Activated effector memory CD4-positive, alpha-beta T cell treated with anti-CD3 and anti-CD28 coated beads, Interleukin-2, amount 50 U/mL, for 16 hours (primary cell): Measurements from ENCODE around the gene BRME1.

ENCODE experiments used
- DNase-seq: peaks from one replicate; pipeline ENCODE4 v3.0.0-alpha.2; 2020

The BRME1 gene

GRCh38 chr19:13905634-13906520, at the start of gene BRME1, which contains the start of gene CC2D1A:
Gene BRME1 (minus strand): TSS chr19:13906117. CDS start chr19:13904892, 1,225 bp downstream.
Gene CC2D1A (plus strand): TSS chr19:13906201. CDS start chr19:13906442, 241 bp downstream.
- peak; percentile 99 for DNase-seq

GRCh38 chr19:13954185-13954584, 48.3 kb upstream of the BRME1 start:
- no peak for DNase-seq

DNA sequence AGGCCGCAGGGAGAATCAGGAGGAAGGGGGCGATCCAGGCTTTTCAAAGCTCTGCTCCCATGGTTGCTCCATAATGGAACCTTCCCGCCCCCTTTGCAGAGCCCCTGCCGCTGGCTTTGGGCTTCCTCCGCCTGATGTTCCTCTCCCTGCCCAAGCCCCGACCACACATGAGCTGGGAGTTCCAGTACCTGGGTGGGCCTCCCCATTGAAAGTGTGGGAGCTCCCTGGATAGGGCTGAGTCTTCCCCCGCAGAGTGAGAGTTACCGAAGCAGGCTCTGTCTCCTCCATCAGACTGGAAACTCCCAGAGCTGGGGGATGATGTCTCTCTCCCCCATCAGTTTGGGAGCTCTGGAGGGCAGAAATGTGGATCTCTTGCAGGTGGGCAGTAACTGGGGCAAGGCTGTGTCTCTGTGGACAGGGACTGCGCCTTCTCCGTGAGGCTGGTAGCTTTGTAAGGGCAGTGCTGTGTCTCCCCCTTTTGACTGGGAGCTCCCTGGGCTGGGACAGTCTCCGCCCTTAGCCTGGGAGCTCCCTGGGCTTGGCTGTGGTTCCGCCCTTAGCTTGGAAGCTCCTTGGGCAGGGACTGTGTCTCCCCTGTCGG, 47.1 kb upstream of the BRME1 start:
- no peak for DNase-seq

- peak; percentile 100 for DNase-seq
Observed at GRCh38 chr19:13952154-13952930, 46.4 kb upstream of the BRME1 start, which contains the start of gene DCAF15. Gene DCAF15 (plus strand): TSS chr19:13952509. CDS start chr19:13952513, 4 bp downstream.

DNA sequence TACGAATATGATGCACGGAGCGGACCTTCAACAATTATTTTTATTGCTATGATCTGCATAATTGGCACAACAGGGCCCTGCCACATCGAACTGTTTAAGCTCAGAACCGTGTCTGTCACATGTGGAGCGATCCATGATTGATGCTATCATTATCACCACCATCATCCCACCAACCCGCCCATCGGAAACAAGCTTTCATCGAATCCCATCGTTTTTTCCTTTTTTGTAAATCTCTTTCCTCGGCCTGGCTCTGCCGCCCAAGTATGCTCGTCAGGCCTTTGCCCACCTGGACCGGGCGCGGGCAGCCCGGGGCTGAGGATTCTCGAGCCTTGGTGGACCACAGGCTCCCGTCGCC, 45.9 kb upstream of the BRME1 start:
- no peak for DNase-seq

- DNase-seq, result no peak
Observed at GRCh38 chr19:13951043-13951442, 45.1 kb upstream of the BRME1 start.

GRCh38 chr19:13946414-13946813, 40.5 kb upstream of the BRME1 start:
- no peak for DNase-seq

DNA sequence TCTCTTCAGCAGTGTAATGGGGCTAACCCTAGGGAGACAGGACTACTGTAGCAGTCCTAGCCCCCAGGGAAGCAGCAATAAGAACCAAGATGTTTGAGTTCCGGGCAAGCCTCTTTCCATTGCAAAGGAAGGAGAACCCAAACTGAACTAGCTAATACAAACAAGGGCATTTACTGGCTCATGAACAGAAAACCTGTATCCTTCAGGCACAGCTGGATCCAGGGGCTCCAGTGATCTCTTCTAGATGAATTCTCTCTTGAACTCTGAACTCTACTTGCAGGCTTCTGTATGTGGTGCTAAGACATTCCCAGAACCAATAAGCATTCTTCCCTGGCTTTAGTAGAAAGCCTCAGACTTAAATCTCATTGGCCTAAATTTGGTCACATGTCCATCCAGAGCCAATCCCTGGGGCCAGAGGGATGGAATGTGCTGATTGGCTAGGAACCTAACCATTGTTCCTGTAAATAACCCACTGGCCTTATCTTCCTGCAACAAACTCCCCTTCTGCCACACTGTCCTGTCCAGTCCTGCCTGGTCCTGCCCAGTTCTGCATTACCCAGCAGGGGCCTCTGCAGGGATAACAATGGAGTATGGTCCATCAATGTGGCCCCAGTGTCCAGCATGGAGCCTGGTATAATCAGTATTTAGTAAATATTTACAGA, 36.2 kb upstream of the BRME1 start:
- no peak for DNase-seq

- DNase-seq, result no peak
Observed at GRCh38 chr19:13938301-13939064, 32.6 kb upstream of the BRME1 start, which contains the start of gene PODNL1. Gene PODNL1 (minus strand): TSS chr19:13938417. CDS start chr19:13938181, 236 bp downstream.

DNA sequence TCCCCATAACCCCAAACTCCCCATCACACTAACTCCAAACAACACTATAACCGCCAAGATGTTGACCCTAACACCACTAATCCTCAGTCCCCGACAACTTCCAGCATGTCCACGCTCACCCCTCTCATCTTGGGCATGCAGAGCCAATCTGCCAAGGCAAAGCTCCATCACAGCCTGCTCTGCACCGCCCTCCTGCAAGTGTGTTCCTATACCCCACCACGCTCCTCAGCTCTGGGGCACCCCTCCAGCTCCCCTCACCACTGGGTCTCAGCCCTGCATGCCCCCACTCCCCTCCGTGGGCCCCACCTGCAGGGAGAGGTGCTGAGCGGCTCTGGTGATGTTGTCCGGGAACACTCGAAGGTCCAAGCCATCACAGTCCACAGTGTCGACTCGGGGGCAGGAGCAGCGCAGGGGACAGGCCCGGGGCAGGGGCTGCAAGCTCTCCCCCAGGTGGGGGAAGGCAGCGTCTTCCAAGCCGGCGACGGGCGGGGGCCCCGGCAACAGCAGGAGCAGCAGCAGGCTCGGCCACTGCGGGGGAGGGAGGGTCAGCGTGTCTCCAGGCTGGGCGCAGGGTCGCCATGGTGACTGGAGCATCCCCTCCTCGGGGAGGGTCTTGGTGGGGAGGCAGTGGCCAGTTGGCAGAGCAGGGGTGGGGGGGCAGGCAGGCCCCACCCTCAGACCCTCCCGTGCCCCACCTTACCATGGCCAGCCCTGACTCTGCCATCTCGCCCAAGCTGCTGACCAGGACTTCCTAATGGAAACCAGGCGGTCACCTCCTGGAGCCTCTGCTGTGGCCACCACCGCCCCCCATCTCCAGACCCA, 31.8 kb upstream of the BRME1 start:
- no peak for DNase-seq

DNA sequence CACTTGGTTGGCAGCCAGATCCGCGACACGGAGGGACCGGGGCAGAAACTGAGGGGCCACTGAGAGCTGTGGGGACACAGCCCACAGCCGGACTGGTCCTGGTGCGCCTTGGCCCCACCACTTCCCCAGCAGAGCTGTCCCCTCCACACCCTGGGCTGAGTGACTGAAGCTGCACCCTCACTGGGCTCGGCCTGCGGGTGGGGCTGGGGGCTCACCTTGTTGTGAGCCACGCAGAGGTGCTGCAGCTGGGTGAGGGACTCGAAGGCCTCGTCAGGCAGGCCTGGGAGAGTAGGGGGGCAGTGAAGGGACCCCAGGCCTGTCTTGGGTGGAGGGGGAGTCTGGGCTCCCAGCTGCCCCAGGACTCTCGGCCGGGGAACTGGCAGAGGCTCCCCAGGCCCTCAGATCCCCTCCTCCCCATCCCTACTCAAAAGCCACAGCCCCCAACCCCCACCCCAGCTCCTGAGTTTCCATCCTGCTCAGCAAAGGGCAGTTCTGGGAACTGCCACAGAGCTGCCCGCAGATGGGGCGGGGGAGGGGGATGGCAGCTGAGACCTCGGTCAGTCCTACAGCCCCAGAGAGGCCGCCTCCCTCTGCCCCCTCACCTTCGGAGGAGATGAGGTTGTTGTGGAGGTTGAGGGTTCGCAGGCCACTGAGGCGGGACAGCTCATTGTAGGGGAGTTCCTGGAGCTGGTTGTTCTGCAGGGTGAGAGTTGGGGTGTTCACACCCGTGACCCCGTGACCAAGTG, 30.0 kb upstream of the BRME1 start:
- no peak for DNase-seq

GRCh38 chr19:13934785-13935109, 28.8 kb upstream of the BRME1 start:
- DNase-seq, result no peak

- DNase-seq, result no peak
Observed at GRCh38 chr19:13932911-13933393, 27.0 kb upstream of the BRME1 start.

GRCh38 chr19:13932149-13932637, 26.3 kb upstream of the BRME1 start:
- DNase-seq, result no peak

GRCh38 chr19:13931391-13932148, 25.7 kb upstream of the BRME1 start:
- no peak for DNase-seq

- no peak for DNase-seq
Observed at GRCh38 chr19:13930402-13930801, 24.5 kb upstream of the BRME1 start.

DNA sequence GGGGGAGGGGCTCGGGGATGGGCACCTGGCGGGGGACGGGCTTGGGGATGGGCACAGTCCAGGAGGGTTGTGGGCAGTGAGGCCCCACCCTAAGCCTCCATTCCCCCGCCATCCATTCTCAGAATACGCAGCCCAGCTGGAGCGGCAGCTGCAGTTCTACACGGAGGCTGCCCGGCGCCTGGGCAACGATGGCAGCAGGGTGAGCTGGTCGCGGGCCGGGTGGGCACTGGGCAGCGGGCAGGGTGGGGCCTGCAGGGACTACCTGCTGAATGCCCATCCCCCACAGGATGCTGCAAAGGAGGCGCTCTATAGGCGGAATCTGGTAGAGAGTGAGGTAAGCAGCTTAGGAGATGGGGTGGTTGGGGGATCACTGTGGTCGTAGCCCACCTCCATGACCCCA, 24.0 kb upstream of the BRME1 start:
- no peak for DNase-seq

DNA sequence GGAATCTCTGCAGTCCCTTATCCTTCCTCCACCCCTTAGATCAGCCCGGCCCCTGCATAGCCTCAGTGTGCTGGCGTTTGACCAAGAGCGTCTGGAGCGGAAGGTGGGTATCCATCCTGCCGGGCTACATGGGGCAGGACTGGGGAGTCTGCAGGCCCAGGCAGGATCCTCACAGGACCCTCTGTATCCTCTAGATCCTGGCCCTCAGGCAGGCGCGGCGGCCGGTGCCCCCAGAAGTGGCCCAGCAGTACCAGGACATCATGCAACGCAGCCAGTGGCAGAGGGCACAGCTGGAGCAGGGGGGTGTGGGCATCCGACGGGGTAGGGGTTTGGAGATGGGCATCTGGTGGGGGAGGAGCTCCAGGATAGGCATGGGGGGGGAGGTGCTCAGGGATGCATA, 23.4 kb upstream of the BRME1 start:
- DNase-seq, result no peak

- DNase-seq, result no peak
Observed at GRCh38 chr19:13926715-13927114, 20.8 kb upstream of the BRME1 start.
